ENCODE data around the gene CCDC69. TPM values are rescaled to one million over a fixed set of nuclear protein-coding genes. Genes with fewer than 3 reads are reported as not detected.
A peak's percentile ranks its signal among the peaks of the same experiment; 100 is the strongest.
"Not testable (repeated sequence)": the region's sequence is repeated elsewhere in the genome, so short reads cannot be mapped to it uniquely, and the experiment has no call there.

CCDC69 gene
- total RNA-seq, 1 donor from 2014 or later = 178 TPM

DNA sequence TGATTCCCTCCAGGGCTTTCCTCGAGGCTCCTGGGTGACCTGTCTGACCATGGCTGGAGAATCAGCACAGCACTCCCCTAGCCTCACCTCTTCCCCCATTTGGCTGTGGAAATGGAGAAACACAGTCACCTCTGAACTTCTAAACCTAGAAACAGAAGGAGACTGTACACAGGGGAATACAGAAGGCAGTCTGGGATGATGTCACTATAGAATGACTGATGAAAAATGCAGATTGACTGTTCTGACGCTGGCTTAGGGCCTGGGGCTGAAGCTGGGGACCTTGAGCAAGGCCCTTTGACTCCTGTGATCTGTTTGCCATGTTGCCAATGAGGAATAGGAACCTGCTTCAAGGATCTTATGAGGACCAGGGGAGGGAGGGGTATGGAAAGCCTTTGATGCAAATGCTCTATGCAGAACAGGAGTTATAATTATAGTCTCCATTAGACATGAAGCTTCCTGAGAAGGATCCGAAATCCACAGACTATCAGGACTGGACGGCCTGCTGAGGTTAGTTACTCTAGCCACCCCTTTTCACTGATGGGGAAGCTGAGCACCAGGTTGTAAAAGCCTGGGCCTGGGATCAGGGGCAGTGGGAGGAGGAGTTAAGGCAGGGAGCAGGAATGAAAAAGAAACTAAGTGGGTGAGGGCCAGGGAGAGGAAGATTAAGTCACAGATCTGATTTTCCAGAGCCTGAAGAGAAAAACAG, 41.9 kb downstream of the CCDC69 start:
- intact Hi-C loops (cut with DNase I) = no loop called here
- DNase-seq = no peak
- ATAC-seq (ENCODE audit: poor library complexity) = no peak

- ATAC-seq (ENCODE audit: poor library complexity) = no peak
- intact Hi-C loops (cut with DNase I) = no loop called here
- no peak for DNase-seq
Measured at GRCh38 chr5:151180291-151180690, 43.6 kb downstream of the CCDC69 start.

DNA sequence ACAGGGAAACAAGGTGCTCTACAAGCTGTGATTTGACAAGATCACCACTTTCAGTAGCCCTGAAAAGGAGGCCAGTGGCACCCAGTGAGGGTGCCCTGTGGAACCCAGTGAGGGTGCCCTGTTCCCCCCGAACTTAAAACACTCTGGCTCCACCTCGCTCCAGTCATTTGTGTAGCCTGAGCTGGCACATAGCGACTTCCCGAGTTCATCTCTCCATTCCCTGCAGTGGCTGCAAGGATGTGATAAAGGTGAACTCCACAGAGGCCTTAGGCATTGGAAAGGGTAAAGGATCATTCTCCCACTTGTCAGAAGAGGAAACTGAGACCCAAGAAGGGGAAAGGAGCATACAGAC, 44.4 kb downstream of the CCDC69 start:
- no peak for DNase-seq
- intact Hi-C loops (cut with DNase I) = no loop called here
- no peak for ATAC-seq (ENCODE audit: poor library complexity)

DNA sequence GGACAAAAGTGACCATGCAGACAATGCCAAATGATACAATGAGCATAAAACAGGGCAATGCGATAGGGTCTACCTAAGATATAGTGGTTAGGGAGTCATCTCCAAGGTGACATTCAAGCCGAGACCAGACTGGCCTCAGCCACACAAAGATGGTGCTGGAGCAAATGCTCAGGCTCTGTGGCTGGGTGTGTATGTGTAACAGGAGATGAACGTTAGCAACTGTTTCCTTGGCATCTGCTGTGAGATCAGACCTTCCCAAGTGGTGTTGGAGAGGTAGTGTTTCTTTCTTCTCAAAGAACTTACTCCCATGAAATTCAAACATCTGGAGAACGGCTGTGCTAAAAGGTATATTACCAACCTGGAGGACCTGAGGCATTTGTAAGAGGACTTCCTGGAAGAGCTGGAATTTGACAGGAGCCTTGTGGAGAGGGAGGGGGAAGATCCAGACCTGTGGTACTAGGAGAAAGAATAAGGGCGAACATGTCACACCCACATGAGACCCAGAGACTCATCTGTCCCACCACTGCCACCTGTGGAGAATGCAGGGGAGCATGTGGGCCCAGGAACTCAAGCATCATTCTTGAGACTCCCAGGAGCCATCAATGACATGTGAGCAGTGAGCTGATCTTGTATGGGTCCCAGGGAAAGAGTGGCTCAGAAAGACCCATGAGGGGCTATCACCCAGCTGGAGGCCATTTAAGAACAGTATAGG, 45.0 kb downstream of the CCDC69 start:
- DNase-seq (no peak), ATAC-seq (ENCODE audit: poor library complexity) (no peak)
- intact Hi-C loops (cut with DNase I) = no loop called here

DNA sequence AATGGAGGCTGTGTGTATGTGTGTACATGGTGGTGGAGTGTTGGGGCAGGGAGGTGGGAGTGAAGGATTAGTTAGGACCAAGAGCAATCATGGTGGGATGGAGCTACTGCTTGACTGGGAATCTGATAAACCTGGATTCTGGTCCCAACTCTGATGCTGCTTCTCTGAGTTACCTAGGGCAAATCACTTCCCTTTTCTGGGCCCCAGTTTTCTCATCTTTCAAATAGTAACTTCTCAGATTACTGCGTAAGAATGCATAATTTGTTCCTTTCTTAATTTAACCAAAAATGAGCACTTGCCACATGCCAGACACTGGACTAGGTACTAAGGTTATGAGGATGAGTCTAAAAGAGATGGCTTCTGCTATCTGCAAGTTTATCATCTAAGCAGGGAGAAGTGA, 45.5 kb downstream of the CCDC69 start:
- no peak for DNase-seq
- intact Hi-C loops (cut with DNase I) = no loop called here

GRCh38 chr5:151176268-151176667, 47.6 kb downstream of the CCDC69 start:
- intact Hi-C loops (cut with DNase I); DNase-seq; ATAC-seq (ENCODE audit: poor library complexity): not testable (repeated sequence)

More for the DNA sequence above, 45.5 kb downstream of the CCDC69 start:
- ATAC-seq (ENCODE audit: poor library complexity) = no peak

DNA sequence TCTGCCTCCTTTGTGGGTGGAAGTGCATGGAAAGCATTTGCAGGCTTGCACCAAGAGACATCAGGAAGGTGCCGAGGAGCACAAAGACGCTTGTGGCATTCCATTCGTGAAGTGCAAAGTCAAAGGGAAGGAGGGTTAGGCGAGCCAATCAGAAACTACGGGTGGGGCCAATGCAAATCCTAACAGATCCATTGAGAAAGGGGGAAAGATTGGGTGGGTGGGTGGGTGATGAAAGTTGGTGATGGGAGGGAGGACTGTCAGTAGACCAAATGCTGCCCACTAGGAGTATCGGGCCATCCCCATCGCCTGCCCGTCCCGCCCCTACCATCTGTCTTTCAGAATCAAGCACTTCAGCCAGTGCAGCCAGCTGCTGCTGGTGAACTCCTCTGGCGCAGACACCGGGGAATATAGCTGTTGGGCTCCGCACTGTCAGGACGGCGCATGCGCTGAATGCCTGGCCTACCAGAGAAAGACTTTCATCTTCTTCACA, 49.2 kb downstream of the CCDC69 start:
- DNase-seq = peak; percentile 58
- peak; percentile 53 for ATAC-seq (ENCODE audit: poor library complexity)
- intact Hi-C loops (cut with DNase I) = no loop called here

- intact Hi-C loops (cut with DNase I) = no loop called here
- ATAC-seq (ENCODE audit: poor library complexity) = peak; percentile 37
- no peak for DNase-seq
Measured at GRCh38 chr5:151173711-151174611, 49.9 kb downstream of the CCDC69 start.

DNA sequence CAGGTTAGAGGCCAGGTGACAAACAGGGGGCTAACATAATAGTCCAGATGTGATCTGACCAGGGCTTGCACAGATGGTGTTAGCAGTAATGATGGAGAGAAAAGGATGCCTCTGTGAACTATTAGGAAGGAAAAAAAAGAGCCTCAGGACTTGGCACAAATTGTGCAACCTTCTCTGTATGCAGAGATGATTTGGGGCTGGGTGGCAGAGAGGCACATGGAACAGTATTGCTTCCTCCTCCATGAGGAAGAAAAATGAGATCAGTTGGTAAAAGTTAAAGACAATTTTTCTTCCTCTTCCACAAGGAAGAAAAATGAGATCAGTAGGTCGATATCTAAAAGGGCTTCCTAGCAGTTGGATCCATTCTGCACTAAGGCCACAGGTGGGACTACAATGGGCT, 52.4 kb downstream of the CCDC69 start:
- DNase-seq = no peak
- ATAC-seq (ENCODE audit: poor library complexity) = no peak
- intact Hi-C loops (cut with DNase I) = no loop called here

GRCh38 chr5:151168602-151169344, 55.1 kb downstream of the CCDC69 start:
- no peak for DNase-seq
- intact Hi-C loops (cut with DNase I) = no loop called here
- ATAC-seq (ENCODE audit: poor library complexity) = no peak

- ATAC-seq (ENCODE audit: poor library complexity) (no peak), DNase-seq (no peak)
- intact Hi-C loops (cut with DNase I) = no loop called here
Measured at GRCh38 chr5:151167022-151167421, 56.9 kb downstream of the CCDC69 start.

GRCh38 chr5:151164687-151165392, 59.1 kb downstream of the CCDC69 start:
- DNase-seq (peak; percentile 79), ATAC-seq (ENCODE audit: poor library complexity) (peak; percentile 90)
- intact Hi-C loops (cut with DNase I) = loop anchor here (5.0 kb wide), 1 partner anchor 38 kb away; no protein-coding TSS in a partner anchor

GRCh38 chr5:151162776-151163175, 61.1 kb downstream of the CCDC69 start:
- ATAC-seq (ENCODE audit: poor library complexity) (no peak), DNase-seq (no peak)
- intact Hi-C loops (cut with DNase I) = loop anchor here (5.0 kb wide), 1 partner anchor 35 kb away; no protein-coding TSS in a partner anchor

DNA sequence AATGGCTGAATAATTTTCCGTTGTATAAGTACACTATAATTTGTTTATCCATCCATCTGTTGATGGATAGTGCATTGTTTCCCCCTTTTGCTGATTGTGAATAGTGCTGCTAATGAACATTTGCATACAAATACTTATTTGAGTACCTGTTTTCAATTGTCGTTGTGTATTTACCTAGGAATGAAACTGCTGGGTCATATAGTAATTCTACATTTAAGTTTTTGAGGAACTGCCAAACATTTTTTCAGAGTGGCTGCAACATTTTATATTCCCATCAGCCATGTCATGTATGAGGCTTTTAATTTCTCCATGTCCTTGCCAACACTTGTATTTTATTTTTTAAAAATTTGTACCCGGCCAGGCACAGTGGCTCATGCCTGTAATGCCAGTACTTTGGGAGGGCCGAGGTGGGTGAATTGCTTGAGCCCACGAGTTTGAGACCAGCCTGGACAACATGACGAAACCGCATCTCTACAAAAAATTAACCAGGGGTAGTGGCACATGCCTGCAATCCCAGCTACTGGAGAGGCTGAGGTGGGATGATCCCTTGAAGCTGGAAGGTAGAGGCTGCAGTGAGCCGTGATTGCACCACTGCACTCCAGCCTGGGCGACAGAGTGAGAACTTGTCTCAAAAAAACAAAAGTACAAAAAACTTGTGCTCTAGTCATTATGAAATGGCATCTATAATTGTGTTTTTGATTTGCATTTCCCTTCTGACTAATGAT, 64.1 kb downstream of the CCDC69 start:
- no peak for DNase-seq
- ATAC-seq (ENCODE audit: poor library complexity) = no peak
- intact Hi-C loops (cut with DNase I) = loop anchor here (5.0 kb wide), 1 partner anchor 33 kb away; no protein-coding TSS in a partner anchor

GRCh38 chr5:151158287-151158661, 65.6 kb downstream of the CCDC69 start:
- intact Hi-C loops (cut with DNase I) = no loop called here
- ATAC-seq (ENCODE audit: poor library complexity) (no peak), DNase-seq (no peak)

- ATAC-seq (ENCODE audit: poor library complexity) = peak; percentile 99
- DNase-seq = peak; percentile 95
- intact Hi-C loops (cut with DNase I) = no loop called here
Measured at GRCh38 chr5:151157426-151158286, 66.2 kb downstream of the CCDC69 start, which contains the start of gene ANXA6. ANXA6 (minus strand) TSS chr5:151157779; CDS start chr5:151147901, 9,878 bp downstream.
